GM19351 (cell line): ENCODE data around the gene BRD4.
"Not testable (repeated sequence)": the region's sequence is repeated elsewhere in the genome, so short reads cannot be mapped to it uniquely, and the experiment has no call there.

ENCODE experiments used
- ATAC-seq: cut with Tn5 transposase; IDR thresholded peaks from one replicate; pipeline ENCODE4 v1.9.1; 2021; ENCODE audit warnings: mild to moderate bottlenecking, moderate library complexity; ENCODE audit not compliant: unreplicated experiment

BRD4 gene

GRCh38 chr19:15363048-15363447 lies 30.7 kb upstream of the BRD4 start:
- ATAC-seq, result not testable (repeated sequence)

GRCh38 chr19:15360015-15360414 lies 27.7 kb upstream of the BRD4 start:
- not testable (repeated sequence) for ATAC-seq

GRCh38 chr19:15358918-15359317 lies 26.6 kb upstream of the BRD4 start:
- no peak for ATAC-seq

GRCh38 chr19:15357906-15358305 lies 25.6 kb upstream of the BRD4 start:
- no peak for ATAC-seq

- ATAC-seq, result no peak
These were observed 22.4 kb upstream of the BRD4 start for GRCh38 chr19:15354566-15355296.

- no peak for ATAC-seq
These were observed 21.6 kb upstream of the BRD4 start for GRCh38 chr19:15353908-15354307.

- not testable (repeated sequence) for ATAC-seq
These were observed 20.2 kb upstream of the BRD4 start for GRCh38 chr19:15352535-15352934.

GRCh38 chr19:15341328-15341727 lies 9.0 kb upstream of the BRD4 start:
- ATAC-seq, result not testable (repeated sequence)

GRCh38 chr19:15340086-15340485 lies 7.7 kb upstream of the BRD4 start:
- ATAC-seq, result no peak

GRCh38 chr19:15337202-15337601 lies 4.9 kb upstream of the BRD4 start:
- ATAC-seq, result no peak

GRCh38 chr19:15335992-15336391 lies 3.7 kb upstream of the BRD4 start:
- ATAC-seq, result not testable (repeated sequence)

- ATAC-seq, result peak; percentile 31
These were observed 674 bp downstream of the BRD4 start for GRCh38 chr19:15331419-15332310.

- ATAC-seq, result no peak
These were observed 1.4 kb downstream of the BRD4 start for GRCh38 chr19:15330801-15331418.

GRCh38 chr19:15328312-15328711 lies 4.0 kb downstream of the BRD4 start:
- no peak for ATAC-seq

- ATAC-seq, result no peak
These were observed 7.4 kb downstream of the BRD4 start for GRCh38 chr19:15324791-15325519.

- no peak for ATAC-seq
These were observed 8.7 kb downstream of the BRD4 start for GRCh38 chr19:15323496-15324235.

- no peak for ATAC-seq
These were observed 10.6 kb downstream of the BRD4 start for GRCh38 chr19:15321739-15322138.

- no peak for ATAC-seq
These were observed 12.2 kb downstream of the BRD4 start for GRCh38 chr19:15320116-15320515.

- ATAC-seq, result no peak
These were observed 14.1 kb downstream of the BRD4 start for GRCh38 chr19:15318241-15318691.
